ENCODE measurements around the gene SPHK2. TPM values are rescaled to one million over a fixed set of nuclear protein-coding genes. Genes with fewer than 3 reads are reported as not detected.

Gene SPHK2
- total RNA-seq, 4 donors from 2014 or later = 7.2 to 17.9 (median 13.7) TPM

DNA sequence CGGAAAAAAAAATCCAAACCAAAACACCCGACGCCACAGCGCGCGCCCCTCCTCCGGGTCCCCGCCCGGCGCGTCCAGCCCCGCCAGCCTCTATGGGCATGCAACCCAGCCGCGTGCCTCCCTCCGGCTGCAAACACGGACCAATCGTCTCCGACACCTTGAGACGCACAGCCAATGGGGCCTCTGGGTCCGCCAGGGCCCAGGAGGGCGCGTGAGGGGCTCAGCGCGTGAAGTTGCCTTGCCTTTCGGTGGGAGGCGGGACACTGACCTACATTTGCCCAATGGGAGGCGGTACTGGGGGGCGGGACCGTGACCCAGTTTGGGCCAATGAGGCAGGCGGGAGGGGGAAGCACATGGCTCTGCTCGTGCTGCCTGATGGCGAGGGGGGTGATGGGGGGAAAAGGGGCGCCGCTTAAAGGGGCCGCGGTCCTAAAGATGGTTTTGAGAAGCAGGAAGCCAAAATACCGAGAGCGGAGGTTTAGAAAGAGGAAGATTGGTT is 18.2 kb downstream of the SPHK2 start:
- ATAC-seq = peak; percentile 87
- Histone ChIP-seq H3K27me3 (no peaks in the 10 kb centered on the region), H3K4me1 (peaks cover 10 to 63% (median 33%) of the 10 kb centered on the region in 3 donors), H3K27ac (peak overlapping the region; percentile 92 to 98 (median 94)), H3K4me3 (peak overlapping the region; percentile 68 to 82), H3K9me3 (no peaks in the 10 kb centered on the region), H3K36me3 (peaks cover 0 to 8% of the 10 kb centered on the region in 2 donors)
- 0 to 4% methylated on average over 4 to 7 of the region's 38 CpGs for WGBS, 2 donors (ENCODE audit: low coverage in 1 of 2)
- TF ChIP-seq EP300 (IDR thresholded peaks at IDR 0.05) (no peak), POLR2A (IDR thresholded peaks at IDR 0.05) (peak in 1 of 2 donors; percentile 4), POLR2AphosphoS5 (IDR thresholded peaks at IDR 0.05) (peak; percentile 75)
- TF ChIP-seq, protein P1, sequence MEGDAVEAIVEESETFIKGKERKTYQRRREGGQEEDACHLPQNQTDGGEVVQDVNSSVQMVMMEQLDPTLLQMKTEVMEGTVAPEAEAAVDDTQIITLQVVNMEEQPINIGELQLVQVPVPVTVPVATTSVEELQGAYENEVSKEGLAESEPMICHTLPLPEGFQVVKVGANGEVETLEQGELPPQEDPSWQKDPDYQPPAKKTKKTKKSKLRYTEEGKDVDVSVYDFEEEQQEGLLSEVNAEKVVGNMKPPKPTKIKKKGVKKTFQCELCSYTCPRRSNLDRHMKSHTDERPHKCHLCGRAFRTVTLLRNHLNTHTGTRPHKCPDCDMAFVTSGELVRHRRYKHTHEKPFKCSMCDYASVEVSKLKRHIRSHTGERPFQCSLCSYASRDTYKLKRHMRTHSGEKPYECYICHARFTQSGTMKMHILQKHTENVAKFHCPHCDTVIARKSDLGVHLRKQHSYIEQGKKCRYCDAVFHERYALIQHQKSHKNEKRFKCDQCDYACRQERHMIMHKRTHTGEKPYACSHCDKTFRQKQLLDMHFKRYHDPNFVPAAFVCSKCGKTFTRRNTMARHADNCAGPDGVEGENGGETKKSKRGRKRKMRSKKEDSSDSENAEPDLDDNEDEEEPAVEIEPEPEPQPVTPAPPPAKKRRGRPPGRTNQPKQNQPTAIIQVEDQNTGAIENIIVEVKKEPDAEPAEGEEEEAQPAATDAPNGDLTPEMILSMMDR (IDR thresholded peaks at IDR 0.05) = no peak

GRCh38 chr19:48637948-48638830 is 18.9 kb downstream of the SPHK2 start:
- 7 to 14% methylated on average over 14 to 26 of the region's 29 CpGs for WGBS, 2 donors (ENCODE audit: low coverage in 1 of 2)
- peak overlapping the region; percentile 47 to 82 for H3K4me3 ChIP-seq
- H3K27ac ChIP-seq = peak overlapping the region; percentile 91 to 98 (median 92)
- H3K4me1 ChIP-seq = peaks cover 10 to 56% (median 29%) of the 10 kb centered on the region in 3 donors
- no peaks in the 10 kb centered on the region for H3K9me3 ChIP-seq
- ATAC-seq = peak; percentile 65
- H3K27me3 ChIP-seq = no peaks in the 10 kb centered on the region
- H3K36me3 ChIP-seq = peaks cover 0 to under 1% of the 10 kb centered on the region in 2 donors
- TF ChIP-seq EP300 (IDR thresholded peaks at IDR 0.05) (no peak), POLR2A (IDR thresholded peaks at IDR 0.05) (peak; percentile 17 to 57), POLR2AphosphoS5 (IDR thresholded peaks at IDR 0.05) (peak; percentile 63)
- TF ChIP-seq, protein P1 (IDR thresholded peaks at IDR 0.05) = peak in 1 of 4 experiments; percentile 33

DNA sequence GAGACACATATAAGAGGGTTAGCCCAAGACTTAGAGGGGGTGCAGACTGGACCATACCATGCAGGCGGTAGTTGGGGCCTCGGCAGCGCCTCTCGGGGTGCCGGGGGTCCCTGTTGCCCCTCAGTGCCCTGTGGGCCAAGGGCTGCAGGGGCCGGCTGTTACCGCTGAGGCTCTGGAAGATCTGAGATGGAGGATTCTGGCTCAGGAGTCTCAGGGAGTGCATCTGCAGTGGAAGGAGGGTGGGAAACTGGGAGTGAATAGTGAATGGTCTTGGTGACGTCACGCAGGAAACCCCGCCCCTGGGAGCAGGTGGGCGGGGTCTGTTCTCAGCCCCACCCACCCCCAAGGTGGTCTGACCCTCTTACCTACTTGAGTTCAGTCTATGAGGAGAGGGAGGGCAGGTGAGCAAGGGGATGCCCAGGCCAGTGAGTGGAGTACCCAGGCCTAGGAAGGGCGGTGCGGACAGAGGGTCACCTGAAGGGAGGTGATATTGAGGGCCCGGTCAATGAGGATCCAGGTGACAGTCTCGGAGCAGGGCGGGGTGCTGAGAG is 19.6 kb downstream of the SPHK2 start:
- H3K4me3 ChIP-seq = peak overlapping the region in 1 of 2 donors; percentile 82
- peaks cover 5 to 51% (median 22%) of the 10 kb centered on the region in 3 donors for H3K4me1 ChIP-seq
- 73 to 81% methylated on average over 5 to 13 of the region's 16 CpGs for WGBS, 2 donors (ENCODE audit: low coverage in 1 of 2)
- H3K36me3 ChIP-seq = no peaks in the 10 kb centered on the region
- no peaks in the 10 kb centered on the region for H3K27me3 ChIP-seq
- H3K27ac ChIP-seq = peak overlapping the region; percentile 91 to 98 (median 92)
- no peaks in the 10 kb centered on the region for H3K9me3 ChIP-seq
- TF ChIP-seq EP300 (IDR thresholded peaks at IDR 0.05) = no peak
- TF ChIP-seq POLR2AphosphoS5 (IDR thresholded peaks at IDR 0.05) = no peak
- TF ChIP-seq, protein P1 (IDR thresholded peaks at IDR 0.05) = no peak
- TF ChIP-seq POLR2A (IDR thresholded peaks at IDR 0.05) = no peak
- ATAC-seq = no peak

DNA sequence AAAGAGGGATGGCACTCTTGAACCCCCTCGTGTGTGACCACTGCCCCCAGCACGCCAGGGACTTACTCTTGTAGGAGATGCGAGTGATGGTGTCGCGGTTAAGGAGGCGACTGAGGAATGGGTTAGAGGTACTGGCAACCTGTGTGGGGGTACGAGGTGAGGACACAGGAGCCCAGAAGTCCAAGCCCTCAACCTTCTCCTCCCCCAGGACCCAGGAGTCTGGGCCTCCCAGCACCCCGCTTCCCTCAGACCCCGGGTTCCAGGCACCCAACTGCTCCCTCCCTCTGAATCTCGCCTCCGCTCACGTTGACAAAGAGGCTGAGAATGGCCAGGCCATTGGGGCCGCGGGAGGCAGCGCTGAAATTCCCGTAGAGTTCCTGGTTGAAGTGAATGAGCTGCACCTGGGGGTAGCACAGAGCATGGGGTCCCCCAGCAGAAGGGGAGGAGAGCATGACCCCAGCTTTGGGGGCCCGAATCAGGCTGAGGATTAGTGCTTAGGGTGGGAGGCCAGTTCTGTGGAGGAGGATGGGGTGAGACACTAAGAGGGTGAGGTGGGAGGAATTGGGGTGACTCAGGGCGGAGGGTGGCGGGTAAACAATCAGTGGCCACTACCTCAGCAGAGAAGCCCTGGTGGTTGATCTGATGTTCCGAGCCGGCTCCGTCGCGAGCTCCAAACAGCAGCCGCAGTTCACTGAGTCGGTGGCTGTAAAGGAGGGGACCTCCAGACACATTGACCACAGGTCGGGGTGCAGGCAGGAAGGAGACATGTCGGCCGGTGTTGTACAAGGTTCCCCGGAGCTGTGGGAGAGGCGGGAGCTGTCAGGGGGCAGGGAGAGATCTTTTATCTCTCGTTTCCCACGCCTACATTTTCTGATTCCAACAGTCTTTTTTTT is 20.4 kb downstream of the SPHK2 start:
- TF ChIP-seq POLR2AphosphoS5 (IDR thresholded peaks at IDR 0.05) = no peak
- TF ChIP-seq, protein P1 (IDR thresholded peaks at IDR 0.05) = no peak
- no peak for TF ChIP-seq POLR2A (IDR thresholded peaks at IDR 0.05)
- no peak for TF ChIP-seq EP300 (IDR thresholded peaks at IDR 0.05)
- Histone ChIP-seq H3K27ac (peak overlapping the region in 3 of 4 donors; percentile 92 to 98 (median 93)), H3K4me1 (peaks cover 2 to 51% (median 21%) of the 10 kb centered on the region in 3 donors), H3K9me3 (no peaks in the 10 kb centered on the region), H3K4me3 (no peak overlapping the region), H3K27me3 (no peaks in the 10 kb centered on the region), H3K36me3 (no peaks in the 10 kb centered on the region)
- no peak for ATAC-seq
- 58 to 66% methylated on average over 16 to 25 of the region's 33 CpGs for WGBS, 2 donors (ENCODE audit: low coverage in 1 of 2)

All from gastroesophageal sphincter (tissue), 4 donors.